ENCODE results near the gene RGS3.

DNA sequence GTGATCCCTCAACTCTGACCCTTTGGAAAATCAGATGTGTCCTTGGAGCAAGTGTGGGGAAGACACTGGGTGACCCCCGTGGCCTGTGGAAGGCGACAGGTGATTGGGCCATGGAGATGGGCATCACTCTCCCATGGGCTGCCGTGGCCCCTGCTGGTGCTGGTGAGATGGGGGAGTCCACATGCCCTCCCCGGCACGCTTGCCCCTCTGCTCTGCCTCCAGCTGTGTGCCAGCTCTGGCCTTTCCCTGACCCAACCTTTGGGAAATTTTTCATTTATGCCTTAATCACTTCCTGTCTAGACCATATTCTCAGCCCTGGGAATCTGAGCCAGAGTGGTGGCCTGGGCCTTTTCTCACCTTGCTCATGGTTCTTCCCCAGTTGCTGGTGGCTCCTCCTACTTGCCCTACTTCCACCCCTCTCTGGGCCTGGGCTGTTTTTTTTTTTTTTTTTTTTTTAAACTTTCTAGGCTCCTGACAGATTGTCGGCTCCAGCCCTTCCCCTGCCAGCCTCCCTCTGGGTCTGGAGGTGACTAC is 56.6 kb downstream of the RGS3 start:
- TF ChIP-seq, protein P1, sequence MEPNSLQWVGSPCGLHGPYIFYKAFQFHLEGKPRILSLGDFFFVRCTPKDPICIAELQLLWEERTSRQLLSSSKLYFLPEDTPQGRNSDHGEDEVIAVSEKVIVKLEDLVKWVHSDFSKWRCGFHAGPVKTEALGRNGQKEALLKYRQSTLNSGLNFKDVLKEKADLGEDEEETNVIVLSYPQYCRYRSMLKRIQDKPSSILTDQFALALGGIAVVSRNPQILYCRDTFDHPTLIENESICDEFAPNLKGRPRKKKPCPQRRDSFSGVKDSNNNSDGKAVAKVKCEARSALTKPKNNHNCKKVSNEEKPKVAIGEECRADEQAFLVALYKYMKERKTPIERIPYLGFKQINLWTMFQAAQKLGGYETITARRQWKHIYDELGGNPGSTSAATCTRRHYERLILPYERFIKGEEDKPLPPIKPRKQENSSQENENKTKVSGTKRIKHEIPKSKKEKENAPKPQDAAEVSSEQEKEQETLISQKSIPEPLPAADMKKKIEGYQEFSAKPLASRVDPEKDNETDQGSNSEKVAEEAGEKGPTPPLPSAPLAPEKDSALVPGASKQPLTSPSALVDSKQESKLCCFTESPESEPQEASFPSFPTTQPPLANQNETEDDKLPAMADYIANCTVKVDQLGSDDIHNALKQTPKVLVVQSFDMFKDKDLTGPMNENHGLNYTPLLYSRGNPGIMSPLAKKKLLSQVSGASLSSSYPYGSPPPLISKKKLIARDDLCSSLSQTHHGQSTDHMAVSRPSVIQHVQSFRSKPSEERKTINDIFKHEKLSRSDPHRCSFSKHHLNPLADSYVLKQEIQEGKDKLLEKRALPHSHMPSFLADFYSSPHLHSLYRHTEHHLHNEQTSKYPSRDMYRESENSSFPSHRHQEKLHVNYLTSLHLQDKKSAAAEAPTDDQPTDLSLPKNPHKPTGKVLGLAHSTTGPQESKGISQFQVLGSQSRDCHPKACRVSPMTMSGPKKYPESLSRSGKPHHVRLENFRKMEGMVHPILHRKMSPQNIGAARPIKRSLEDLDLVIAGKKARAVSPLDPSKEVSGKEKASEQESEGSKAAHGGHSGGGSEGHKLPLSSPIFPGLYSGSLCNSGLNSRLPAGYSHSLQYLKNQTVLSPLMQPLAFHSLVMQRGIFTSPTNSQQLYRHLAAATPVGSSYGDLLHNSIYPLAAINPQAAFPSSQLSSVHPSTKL (CRISPR knock-in tag; IDR thresholded peaks at IDR 0.05) = 0 out of 2 replicates have a peak, but pooled peaks have one; percentile 4
- TF ChIP-seq, protein P2, sequence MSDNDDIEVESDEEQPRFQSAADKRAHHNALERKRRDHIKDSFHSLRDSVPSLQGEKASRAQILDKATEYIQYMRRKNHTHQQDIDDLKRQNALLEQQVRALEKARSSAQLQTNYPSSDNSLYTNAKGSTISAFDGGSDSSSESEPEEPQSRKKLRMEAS (IDR thresholded peaks at IDR 0.05) = no peak
- TF ChIP-seq ZBTB4 (CRISPR knock-in tag; IDR thresholded peaks at IDR 0.05; ENCODE audit: borderline replicate concordance) (no peak), ERF (CRISPR knock-in tag; IDR thresholded peaks at IDR 0.05) (no peak), MAZ (IDR thresholded peaks at IDR 0.05; ENCODE audit: borderline replicate concordance, low read depth, low read length) (no peak), MAZ (CRISPR knock-in tag; IDR thresholded peaks at IDR 0.05; ENCODE audit: low read depth) (no peak), TCF7L2 (IDR thresholded peaks at IDR 0.05; ENCODE audit: low read depth, low read length) (no peak), KDM5B (CRISPR knock-in tag; IDR thresholded peaks at IDR 0.05; ENCODE audit: borderline replicate concordance) (no peak), POLR2AphosphoS5 (IDR thresholded peaks at IDR 0.05; ENCODE audit: low read depth, low read length) (no peak)
- TF ChIP-seq, protein P3, sequence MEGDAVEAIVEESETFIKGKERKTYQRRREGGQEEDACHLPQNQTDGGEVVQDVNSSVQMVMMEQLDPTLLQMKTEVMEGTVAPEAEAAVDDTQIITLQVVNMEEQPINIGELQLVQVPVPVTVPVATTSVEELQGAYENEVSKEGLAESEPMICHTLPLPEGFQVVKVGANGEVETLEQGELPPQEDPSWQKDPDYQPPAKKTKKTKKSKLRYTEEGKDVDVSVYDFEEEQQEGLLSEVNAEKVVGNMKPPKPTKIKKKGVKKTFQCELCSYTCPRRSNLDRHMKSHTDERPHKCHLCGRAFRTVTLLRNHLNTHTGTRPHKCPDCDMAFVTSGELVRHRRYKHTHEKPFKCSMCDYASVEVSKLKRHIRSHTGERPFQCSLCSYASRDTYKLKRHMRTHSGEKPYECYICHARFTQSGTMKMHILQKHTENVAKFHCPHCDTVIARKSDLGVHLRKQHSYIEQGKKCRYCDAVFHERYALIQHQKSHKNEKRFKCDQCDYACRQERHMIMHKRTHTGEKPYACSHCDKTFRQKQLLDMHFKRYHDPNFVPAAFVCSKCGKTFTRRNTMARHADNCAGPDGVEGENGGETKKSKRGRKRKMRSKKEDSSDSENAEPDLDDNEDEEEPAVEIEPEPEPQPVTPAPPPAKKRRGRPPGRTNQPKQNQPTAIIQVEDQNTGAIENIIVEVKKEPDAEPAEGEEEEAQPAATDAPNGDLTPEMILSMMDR (CRISPR knock-in tag; IDR thresholded peaks at IDR 0.05) = no peak
